SK-N-SH (cell line): ENCODE measurements around the gene C3orf20. TPM values are rescaled to one million over a fixed set of nuclear protein-coding genes. Genes with fewer than 3 reads are reported as not detected.

Experiments
- CTCF ChIA-PET: fragments of 300-600, 350-600 bp; formaldehyde crosslinking; extraction: SDS; loops from one replicate; lab custom pipeline; 2021; lab: Yijun Ruan, JAX
- POLR2A ChIA-PET: fragments of 350-600 bp; sonication (Branson Sonifier 250); formaldehyde crosslinking; extraction: SDS; loops from one replicate; lab custom pipeline; 2020; ENCODE audit warnings: antibody characterized with exemption, inconsistent platforms; lab: Yijun Ruan, JAX
- DNase-seq: peaks from one replicate; pipeline ENCODE4 v3.0.0; 2012
- H2AFZ ChIP-seq: fragments of 200-600 bp; sonication (generic); 2 replicates; pipeline ENCODE4 v1.8.1; 2016; ENCODE audit warnings: antibody characterized with exemption, mild to moderate bottlenecking, low read depth
- H3F3A ChIP-seq: fragments of 200-600 bp; sonication (generic); replicated peaks from 2 replicates; pipeline ENCODE3; 2016; ENCODE audit warnings: antibody characterized with exemption, mild to moderate bottlenecking; ENCODE audit not compliant: insufficient read depth
- H3K27ac ChIP-seq, 2 experiments: fragments of 200-500 bp in 1 of 2; fragments of 200-600 bp in 1 of 2; sonication (Bioruptor generic) in 1 of 2; sonication (generic), shearing (Covaris generic) in 1 of 2; 2 replicates each; pipeline versions ENCODE4 v1.5.1 to v1.6.1; 2014 to 2016; ENCODE audit warnings: low read depth in 2 of 2, inconsistent platforms in 1 of 2, low read length in 1 of 2, mild to moderate bottlenecking in 1 of 2, mixed read lengths in 1 of 2
- H3K27me3 ChIP-seq: fragments of 200-600 bp; sonication (generic), shearing (Covaris generic); 2 replicates; pipeline ENCODE4 v1.6.1; 2016; ENCODE audit warnings: mixed run types; ENCODE audit not compliant: insufficient read depth
- H3K36me3 ChIP-seq, 2 experiments: fragments of 200-500 bp in 1 of 2; fragments of 200-600 bp in 1 of 2; sonication (Bioruptor generic) in 1 of 2; sonication (generic) in 1 of 2; replicated peaks in 1 of 2; 2 replicates each; pipeline versions ENCODE3 to v1.5.1; 2014 to 2016; ENCODE audit warnings: low read length in 1 of 2, mild to moderate bottlenecking in 1 of 2; ENCODE audit not compliant: insufficient read depth in 2 of 2, control insufficient read depth in 1 of 2
- H3K4me1 ChIP-seq, 2 experiments: fragments of 200-500 bp in 1 of 2; fragments of 200-600 bp in 1 of 2; sonication (Bioruptor generic) in 1 of 2; sonication (generic), shearing (Covaris generic) in 1 of 2; 2 replicates each; pipeline versions ENCODE4 v1.5.1 to v1.6.1; 2014 to 2016; ENCODE audit warnings: low read depth in 1 of 2, low read length in 1 of 2, mixed run types in 1 of 2; ENCODE audit not compliant: insufficient read depth in 2 of 2, control insufficient read depth in 1 of 2
- H3K4me2 ChIP-seq: fragments of 200-600 bp; sonication (generic), shearing (Covaris generic); 2 replicates; pipeline ENCODE4 v1.6.1; 2017; ENCODE audit warnings: mixed run types
- H3K4me3 ChIP-seq, 2 experiments: fragments of 200-500 bp in 1 of 2; fragments of 200-600 bp in 1 of 2; sonication (Bioruptor generic) in 1 of 2; sonication (generic), shearing (Covaris generic) in 1 of 2; 2 replicates each; pipeline versions ENCODE4 v1.5.1 to v1.8.1; 2014 to 2016; ENCODE audit warnings: low read depth in 2 of 2, inconsistent platforms in 1 of 2, low read length in 1 of 2, mild to moderate bottlenecking in 1 of 2, mixed read lengths in 1 of 2, moderate library complexity in 1 of 2
- H3K79me2 ChIP-seq: fragments of 200-600 bp; sonication (generic); 2 replicates; pipeline ENCODE4 v1.8.1; 2017; ENCODE audit warnings: mild to moderate bottlenecking; ENCODE audit not compliant: insufficient read depth
- H3K9ac ChIP-seq: fragments of 200-600 bp; sonication (generic); 2 replicates; pipeline ENCODE4 v1.6.1; 2017; ENCODE audit warnings: mixed run types
- H3K9me2 ChIP-seq: fragments of 200-600 bp; sonication (generic); 2 replicates; pipeline ENCODE4 v1.6.1; 2017; ENCODE audit warnings: mixed run types
- H3K9me3 ChIP-seq: fragments of 200-600 bp; sonication (generic); 2 replicates; pipeline ENCODE4 v1.6.1; 2017; ENCODE audit warnings: mixed run types, mild to moderate bottlenecking, moderate library complexity
- H4K20me1 ChIP-seq: fragments of 200-600 bp; sonication (generic); 2 replicates; pipeline ENCODE4 v1.6.1; 2017; ENCODE audit warnings: mild to moderate bottlenecking, mixed run types; ENCODE audit not compliant: insufficient read depth
- CTCF ChIP-seq: fragments of 200-600 bp; sonication (generic); IDR thresholded peaks from 2 replicates; pipeline ENCODE4 v1.6.1; 2017; ENCODE audit warnings: antibody characterized with exemption, mild to moderate bottlenecking, moderate library complexity
- EZH2phosphoT487 ChIP-seq: fragments of 200-600 bp; sonication (generic); IDR thresholded peaks from 2 replicates; pipeline ENCODE4 v1.6.1; 2017; ENCODE audit warnings: low read depth, mixed run types, mild to moderate bottlenecking, antibody characterized with exemption, moderate library complexity, borderline replicate concordance
- FOXJ3 ChIP-seq: sonication (generic); formaldehyde crosslinking; IDR thresholded peaks from 2 replicates; pipeline ENCODE4 v1.5.1; 2020; ENCODE audit warnings: mild to moderate bottlenecking, missing genetic modification reagents
- FOXM1 ChIP-seq: IDR thresholded peaks from 2 replicates; pipeline ENCODE4 v1.4.0; 2012; ENCODE audit warnings: low read depth, mild to moderate bottlenecking
- GABPA ChIP-seq: IDR thresholded peaks from 2 replicates; pipeline ENCODE4 v1.4.0; 2012; ENCODE audit warnings: low read depth, mild to moderate bottlenecking
- GATA2 ChIP-seq: sonication (generic); formaldehyde crosslinking; IDR thresholded peaks from 2 replicates; pipeline ENCODE4 v1.5.0; 2020; ENCODE audit warnings: mild to moderate bottlenecking, missing genetic modification reagents
- IRF3 ChIP-seq: fragments of 150-350 bp; IDR thresholded peaks from 2 replicates; pipeline ENCODE4 v1.6.1; 2016; ENCODE audit warnings: mild to moderate bottlenecking, low read depth, low read length
- JUND ChIP-seq: IDR thresholded peaks from 2 replicates; pipeline ENCODE4 v1.4.0; 2012
- MXI1 ChIP-seq: IDR thresholded peaks from 2 replicates; pipeline ENCODE4 v1.6.1; 2012; ENCODE audit warnings: mild to moderate bottlenecking, low read depth, low read length, improper control_type of control experiment
- NFIC ChIP-seq: IDR thresholded peaks from 2 replicates; pipeline ENCODE4 v1.4.0; 2012; ENCODE audit warnings: borderline replicate concordance
- NRF1 ChIP-seq: IDR thresholded peaks from 2 replicates; pipeline ENCODE4 v1.6.1; 2012; ENCODE audit warnings: low read depth, mild to moderate bottlenecking, low read length
- RAD21 ChIP-seq: IDR thresholded peaks from 2 replicates; pipeline ENCODE4 v1.6.1; 2012; ENCODE audit warnings: mild to moderate bottlenecking, low read length
- RCOR1 ChIP-seq: fragments of 150-350 bp; IDR thresholded peaks from 2 replicates; pipeline ENCODE4 v1.6.1; 2017; ENCODE audit warnings: antibody characterized with exemption, low read length
- RXRA ChIP-seq: IDR thresholded peaks from 2 replicates; pipeline ENCODE4 v1.4.0; 2012; ENCODE audit warnings: low read depth, mild to moderate bottlenecking, borderline replicate concordance
- SIN3A ChIP-seq: IDR thresholded peaks from 2 replicates; pipeline ENCODE4 v1.6.1; 2012; ENCODE audit warnings: low read depth, mild to moderate bottlenecking, low read length, moderate library complexity, borderline replicate concordance
- TCF12 ChIP-seq: IDR thresholded peaks from 2 replicates; pipeline ENCODE4 v1.4.0; 2012
- TEAD4 ChIP-seq: IDR thresholded peaks from 2 replicates; pipeline ENCODE4 v1.4.0; 2012; ENCODE audit warnings: mild to moderate bottlenecking, borderline replicate concordance; ENCODE audit not compliant: insufficient read depth
- USF1 ChIP-seq: IDR thresholded peaks from 2 replicates; pipeline ENCODE4 v1.4.0; 2012; ENCODE audit warnings: low read depth, borderline replicate concordance
- USF2 ChIP-seq: fragments of 150-350 bp; IDR thresholded peaks from 2 replicates; pipeline ENCODE4 v1.6.1; 2017; ENCODE audit warnings: antibody characterized with exemption, low read length, low read depth, borderline replicate concordance
- YY1 ChIP-seq: IDR thresholded peaks from 2 replicates; pipeline ENCODE4 v1.4.0; 2012; ENCODE audit warnings: low read depth, mild to moderate bottlenecking
- WGBS: methylation state at CpG from one replicate; pipeline ENCODE4 v1.1.6; 2017; ENCODE audit warnings: low lambda C conversion rate; 5-methylcytosine and 5-hydroxymethylcytosine counted together
- polyA plus RNA-seq, 3 experiments: library from polyadenylated mRNA; depleted of rRNA; stranded (reverse); fragments of >200 nt; gene quantifications; 2 replicates each; pipeline ENCODE4 v1.2.3, GENCODE V29; 2012

C3orf20 gene
- polyA plus RNA-seq, 1 of the 3 experiments (the other 2 are of a cell fraction), result not detected

- 59% methylated on average over 6 of the region's 8 CpGs for WGBS
- TF ChIP-seq GABPA (no peak), RAD21 (no peak), RCOR1 (no peak), GATA2 (no peak), USF2 (no peak), USF1 (no peak), RXRA (no peak), JUND (no peak), FOXJ3 (CRISPR knock-in tag) (no peak), CTCF (no peak), NFIC (no peak)
- Histone ChIP-seq H3K4me2 (no peak overlapping the region), H3K4me3 (no peak overlapping the region), H3K9me3 (no peaks in the 10 kb centered on the region), H3K9me2 (no peaks in the 10 kb centered on the region), H3K9ac (no peak overlapping the region), H3F3A (no peaks in the 10 kb centered on the region), H3K27ac (no peak overlapping the region), H4K20me1 (no peaks in the 10 kb centered on the region), H3K79me2 (no peaks in the 10 kb centered on the region), H2AFZ (no peak overlapping the region), H3K4me1 (peaks cover 0 to 5% of the 10 kb centered on the region in 2 experiments; a peak in 1 of 4 replicates), H3K36me3 (no peaks in the 10 kb centered on the region), H3K27me3 (no peaks in the 10 kb centered on the region)
- CTCF ChIA-PET, result interaction anchor here (0.7 to 1.9 kb wide), 5 partner anchors 9 to 390 kb away, joined by 3 to 9 read pairs (median 3); partner anchors contain the start of gene CCDC174
- no peak for DNase-seq
- POLR2A ChIA-PET, result interaction anchor here (0.6 to 1.4 kb wide), 2 partner anchors 19 to 20 kb away, joined by 3 to 5 read pairs; partner anchors contain the start of gene CCDC174
These were observed 43.1 kb upstream of the C3orf20 start for GRCh38 chr3:14631687-14632441.

- Histone ChIP-seq H3K9ac (no peak overlapping the region), H3K4me2 (no peak overlapping the region), H2AFZ (no peak overlapping the region), H3K79me2 (no peaks in the 10 kb centered on the region), H3K36me3 (no peaks in the 10 kb centered on the region), H3K4me3 (no peak overlapping the region), H3K4me1 (peaks cover 0 to 8% of the 10 kb centered on the region in 2 experiments; a peak in 1 of 4 replicates), H3K27me3 (no peaks in the 10 kb centered on the region), H3K9me3 (no peaks in the 10 kb centered on the region), H3K27ac (no peak overlapping the region), H3K9me2 (no peaks in the 10 kb centered on the region), H4K20me1 (no peaks in the 10 kb centered on the region), H3F3A (no peaks in the 10 kb centered on the region)
- CTCF ChIA-PET, result interaction anchor here (0.7 to 1.9 kb wide), 7 partner anchors 10 to 390 kb away, joined by 3 to 9 read pairs (median 3); partner anchors contain the start of gene CCDC174
- 33% methylated on average over 4 of the region's 4 CpGs for WGBS
- POLR2A ChIA-PET, result interaction anchor here (1.4 kb wide), 1 partner anchor 19 kb away, joined by 5 read pairs; the partner anchor contains the start of gene CCDC174
- DNase-seq, result no peak
- TF ChIP-seq SIN3A, result no peak
- no peak for TF ChIP-seq MXI1
- TF ChIP-seq TEAD4, result no peak
- no peak for TF ChIP-seq EZH2phosphoT487
- TF ChIP-seq NFIC, result no peak
- no peak for TF ChIP-seq RAD21
- no peak for TF ChIP-seq TCF12
- no peak for TF ChIP-seq FOXM1
- no peak for TF ChIP-seq IRF3
- TF ChIP-seq NRF1, result no peak
- TF ChIP-seq YY1, result no peak
- no peak for TF ChIP-seq CTCF
These were observed 42.5 kb upstream of the C3orf20 start for GRCh38 chr3:14632442-14632930.
